Esophagus squamous epithelium (tissue), 4 donors: ENCODE results near the gene RPS6KA4.

Experiments used
- POLR2A ChIP-seq, 4 donors: fragments of 450-650 bp; IDR thresholded peaks; one replicate each; pipeline ENCODE4 v1.6.1; 2017; ENCODE audit warnings: antibody characterized with exemption in 4 of 4, mild to moderate bottlenecking in 4 of 4, moderate library complexity in 3 of 4
- TF ChIP-seq, protein P1 (sequence below), 6 experiments: fragments of 450-650 bp in 4 of 6; fragments of 200-600 bp in 2 of 6; sonication (generic) in 2 of 6; IDR thresholded peaks; one replicate each; pipeline ENCODE4 v1.5.1; 2016 to 2019; ENCODE audit warnings: antibody characterized with exemption in 6 of 6, mild to moderate bottlenecking in 4 of 6, moderate library complexity in 4 of 6

DNA sequence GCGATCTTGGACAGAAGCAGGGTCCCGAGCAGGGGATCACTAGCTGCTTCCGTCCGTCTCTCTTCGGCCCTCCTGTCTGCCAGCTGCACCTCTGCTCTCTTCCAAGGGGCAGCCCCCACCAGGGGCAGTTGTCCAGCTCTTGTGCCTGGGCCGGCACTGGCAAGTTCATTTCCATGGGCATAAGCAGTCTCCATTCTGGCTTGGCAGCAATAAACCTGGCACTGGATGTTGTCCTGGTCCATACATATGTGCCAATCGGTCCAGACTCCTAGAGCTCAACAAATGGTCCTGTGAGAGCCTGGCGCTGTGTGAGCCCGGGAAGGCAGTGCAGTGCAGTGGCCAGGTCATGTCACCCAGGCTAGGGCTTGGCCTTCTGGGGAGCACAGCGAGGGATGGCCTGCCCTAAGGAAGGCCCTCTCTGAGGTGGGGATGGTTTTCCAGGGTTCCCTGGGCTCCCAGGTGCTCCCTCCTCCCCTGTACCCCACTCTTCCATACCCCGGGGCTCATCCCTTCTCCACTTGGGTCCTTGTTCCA is 60.4 kb downstream of the RPS6KA4 start:
- TF ChIP-seq, protein P1, sequence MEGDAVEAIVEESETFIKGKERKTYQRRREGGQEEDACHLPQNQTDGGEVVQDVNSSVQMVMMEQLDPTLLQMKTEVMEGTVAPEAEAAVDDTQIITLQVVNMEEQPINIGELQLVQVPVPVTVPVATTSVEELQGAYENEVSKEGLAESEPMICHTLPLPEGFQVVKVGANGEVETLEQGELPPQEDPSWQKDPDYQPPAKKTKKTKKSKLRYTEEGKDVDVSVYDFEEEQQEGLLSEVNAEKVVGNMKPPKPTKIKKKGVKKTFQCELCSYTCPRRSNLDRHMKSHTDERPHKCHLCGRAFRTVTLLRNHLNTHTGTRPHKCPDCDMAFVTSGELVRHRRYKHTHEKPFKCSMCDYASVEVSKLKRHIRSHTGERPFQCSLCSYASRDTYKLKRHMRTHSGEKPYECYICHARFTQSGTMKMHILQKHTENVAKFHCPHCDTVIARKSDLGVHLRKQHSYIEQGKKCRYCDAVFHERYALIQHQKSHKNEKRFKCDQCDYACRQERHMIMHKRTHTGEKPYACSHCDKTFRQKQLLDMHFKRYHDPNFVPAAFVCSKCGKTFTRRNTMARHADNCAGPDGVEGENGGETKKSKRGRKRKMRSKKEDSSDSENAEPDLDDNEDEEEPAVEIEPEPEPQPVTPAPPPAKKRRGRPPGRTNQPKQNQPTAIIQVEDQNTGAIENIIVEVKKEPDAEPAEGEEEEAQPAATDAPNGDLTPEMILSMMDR (IDR thresholded peaks at IDR 0.05) = no peak
- no peak for TF ChIP-seq POLR2A (IDR thresholded peaks at IDR 0.05)
